HuH-7.5 (cell line): ENCODE results near the gene NPC1.

ENCODE experiments used
- DNase-seq: peaks from one replicate; pipeline ENCODE4 v3.0.0; 2011; ENCODE audit warnings: low spot score

NPC1 gene

GRCh38 chr18:23484561-23485182 lies 101.6 kb downstream of the NPC1 start:
- DNase-seq, result no peak
